ENCODE results near the gene CAMK2N1. TPM values are rescaled to one million over a fixed set of nuclear protein-coding genes. Genes with fewer than 3 reads are reported as not detected.

The CAMK2N1 gene
- total RNA-seq, 1 donor from 2014 or later = 120 TPM

- Mint-ChIP-seq H3K36me3 (ENCODE audit: unreplicated experiment) (no peaks in the 10 kb centered on the region), H3K27ac (ENCODE audit: unreplicated experiment) (no peak overlapping the region), H3K4me3 (ENCODE audit: unreplicated experiment) (no peak overlapping the region), H3K27me3 (ENCODE audit: unreplicated experiment) (peaks cover 6% of the 10 kb centered on the region), H3K4me1 (ENCODE audit: low read depth, unreplicated experiment) (peaks cover 9% of the 10 kb centered on the region), H3K9me3 (ENCODE audit: unreplicated experiment) (peaks cover 2% of the 10 kb centered on the region)
- peak; percentile 96 for TF ChIP-seq CTCF (IDR thresholded peaks at IDR 0.05; ENCODE audit: partially characterized antibody, unreplicated experiment)
- peak; percentile 94 for DNase-seq
Observed at GRCh38 chr1:20493839-20494608, 8.0 kb upstream of the CAMK2N1 start.

GRCh38 chr1:20493309-20493708 lies 7.3 kb upstream of the CAMK2N1 start:
- peaks cover 6% of the 10 kb centered on the region for H3K27me3 Mint-ChIP-seq (ENCODE audit: unreplicated experiment)
- no peaks in the 10 kb centered on the region for H3K36me3 Mint-ChIP-seq (ENCODE audit: unreplicated experiment)
- no peak for DNase-seq
- no peak for TF ChIP-seq CTCF (IDR thresholded peaks at IDR 0.05; ENCODE audit: partially characterized antibody, unreplicated experiment)
- peak overlapping the region; percentile 9 for H3K27ac Mint-ChIP-seq (ENCODE audit: unreplicated experiment)
- H3K4me3 Mint-ChIP-seq (ENCODE audit: unreplicated experiment) = peak overlapping the region; percentile 26
- peaks cover 5% of the 10 kb centered on the region for H3K9me3 Mint-ChIP-seq (ENCODE audit: unreplicated experiment)
- peaks cover 9% of the 10 kb centered on the region for H3K4me1 Mint-ChIP-seq (ENCODE audit: low read depth, unreplicated experiment)

- Mint-ChIP-seq H3K27me3 (ENCODE audit: unreplicated experiment) (peaks cover 6% of the 10 kb centered on the region), H3K36me3 (ENCODE audit: unreplicated experiment) (no peaks in the 10 kb centered on the region), H3K9me3 (ENCODE audit: unreplicated experiment) (peaks cover 11% of the 10 kb centered on the region), H3K4me1 (ENCODE audit: low read depth, unreplicated experiment) (peaks cover 15% of the 10 kb centered on the region), H3K4me3 (ENCODE audit: unreplicated experiment) (peak overlapping the region; percentile 26), H3K27ac (ENCODE audit: unreplicated experiment) (peak overlapping the region; percentile 9)
- no peak for TF ChIP-seq CTCF (IDR thresholded peaks at IDR 0.05; ENCODE audit: partially characterized antibody, unreplicated experiment)
- DNase-seq = no peak
Observed at GRCh38 chr1:20492751-20493150, 6.7 kb upstream of the CAMK2N1 start.

- no peak for DNase-seq
- no peaks in the 10 kb centered on the region for H3K36me3 Mint-ChIP-seq (ENCODE audit: unreplicated experiment)
- H3K4me1 Mint-ChIP-seq (ENCODE audit: low read depth, unreplicated experiment) = peaks cover 18% of the 10 kb centered on the region
- H3K4me3 Mint-ChIP-seq (ENCODE audit: unreplicated experiment) = no peak overlapping the region
- TF ChIP-seq CTCF (IDR thresholded peaks at IDR 0.05; ENCODE audit: partially characterized antibody, unreplicated experiment) = no peak
- H3K27me3 Mint-ChIP-seq (ENCODE audit: unreplicated experiment) = peaks cover 14% of the 10 kb centered on the region
- H3K9me3 Mint-ChIP-seq (ENCODE audit: unreplicated experiment) = peaks cover 18% of the 10 kb centered on the region
- H3K27ac Mint-ChIP-seq (ENCODE audit: unreplicated experiment) = no peak overlapping the region
Observed at GRCh38 chr1:20491866-20492265, 5.9 kb upstream of the CAMK2N1 start.

GRCh38 chr1:20491178-20491577 lies 5.2 kb upstream of the CAMK2N1 start:
- TF ChIP-seq CTCF (IDR thresholded peaks at IDR 0.05; ENCODE audit: partially characterized antibody, unreplicated experiment) = no peak
- H3K4me1 Mint-ChIP-seq (ENCODE audit: low read depth, unreplicated experiment) = peaks cover 18% of the 10 kb centered on the region
- no peak overlapping the region for H3K4me3 Mint-ChIP-seq (ENCODE audit: unreplicated experiment)
- no peaks in the 10 kb centered on the region for H3K36me3 Mint-ChIP-seq (ENCODE audit: unreplicated experiment)
- peaks cover 17% of the 10 kb centered on the region for H3K27me3 Mint-ChIP-seq (ENCODE audit: unreplicated experiment)
- peaks cover 19% of the 10 kb centered on the region for H3K9me3 Mint-ChIP-seq (ENCODE audit: unreplicated experiment)
- DNase-seq = no peak
- H3K27ac Mint-ChIP-seq (ENCODE audit: unreplicated experiment) = no peak overlapping the region
